Keratinocyte (primary cell): ENCODE measurements around the gene NPLOC4. TPM values are rescaled to one million over a fixed set of nuclear protein-coding genes. Genes with fewer than 3 reads are reported as not detected.

Experiments
- DNase-seq: peaks from one replicate; pipeline ENCODE4 v3.0.0-alpha.2; 2011; ENCODE audit warnings: low read depth, missing footprints, low spot score
- FAIRE-seq: peaks from 2 replicates; lab custom pipeline; 2011; peaks lifted over from hg19 to GRCh38; lab: Jason Lieb, UNC
- H2AFZ ChIP-seq: 2 replicates; pipeline ENCODE4 v1.6.0; 2012; ENCODE audit warnings: low read length, control low read depth, inconsistent platforms; ENCODE audit not compliant: control insufficient read depth
- H3K27ac ChIP-seq: 2 replicates; pipeline ENCODE4 v1.5.1; 2011; ENCODE audit warnings: low read length; ENCODE audit not compliant: control insufficient read depth, insufficient read depth
- H3K27me3 ChIP-seq: 3 replicates; pipeline ENCODE4 v1.6.0; 2011; ENCODE audit warnings: low read length; ENCODE audit not compliant: control insufficient read depth, insufficient read depth; ENCODE audit errors: extremely low read depth
- H3K36me3 ChIP-seq, 2 experiments: 2 replicates in 1 of 2; 3 replicates in 1 of 2; pipeline ENCODE4 v1.5.1; 2011; ENCODE audit warnings: low read length in 2 of 2, mild to moderate bottlenecking in 1 of 2; ENCODE audit not compliant: control insufficient read depth in 2 of 2, insufficient read depth in 2 of 2; ENCODE audit errors: extremely low read depth in 1 of 2
- H3K4me1 ChIP-seq: 3 replicates; pipeline ENCODE4 v1.5.1; 2011; ENCODE audit warnings: low read length; ENCODE audit not compliant: control insufficient read depth, insufficient read depth; ENCODE audit errors: extremely low read depth
- H3K4me2 ChIP-seq: 3 replicates; pipeline ENCODE4 v1.6.0; 2011; ENCODE audit warnings: low read depth, low read length; ENCODE audit not compliant: control insufficient read depth, insufficient read depth; ENCODE audit errors: extremely low read depth
- H3K4me3 ChIP-seq, 3 experiments: fragments of 200-600 bp in 1 of 3; sonication (generic) in 1 of 3; 2 replicates in 2 of 3; 3 replicates in 1 of 3; pipeline ENCODE4 v1.5.1; 2011 to 2016; ENCODE audit warnings: low read length in 3 of 3, mild to moderate bottlenecking in 3 of 3, control low read depth in 2 of 3, inconsistent platforms in 1 of 3, low read depth in 1 of 3, mixed read lengths in 1 of 3, mixed run types in 1 of 3, moderate library complexity in 1 of 3; ENCODE audit not compliant: control insufficient read depth in 2 of 3, insufficient read depth in 2 of 3; ENCODE audit errors: extremely low read depth in 1 of 3
- H3K79me2 ChIP-seq: 2 replicates; pipeline ENCODE4 v1.6.0; 2012; ENCODE audit warnings: low read length; ENCODE audit not compliant: control insufficient read depth, insufficient read depth
- H3K9ac ChIP-seq: 3 replicates; pipeline ENCODE4 v1.6.0; 2011; ENCODE audit warnings: low read length; ENCODE audit not compliant: control insufficient read depth, insufficient read depth; ENCODE audit errors: extremely low read depth
- H3K9me1 ChIP-seq: 3 replicates; pipeline ENCODE4 v1.6.0; 2011; ENCODE audit warnings: low read length; ENCODE audit not compliant: control insufficient read depth, insufficient read depth; ENCODE audit errors: extremely low read depth
- H3K9me3 ChIP-seq: 2 replicates; pipeline ENCODE4 v1.5.1; 2012; ENCODE audit warnings: low read depth, low read length; ENCODE audit not compliant: control insufficient read depth
- H4K20me1 ChIP-seq: 3 replicates; pipeline ENCODE4 v1.6.0; 2011; ENCODE audit warnings: low read length; ENCODE audit not compliant: control insufficient read depth, insufficient read depth; ENCODE audit errors: extremely low read depth
- CTCF ChIP-seq, 3 experiments: IDR thresholded peaks in 1 of 3; conservative IDR thresholded peaks in 1 of 3; optimal IDR thresholded peaks in 1 of 3; 2 replicates in 2 of 3; 3 replicates in 1 of 3; pipeline versions ENCODE3 to v1.5.1; 2011; ENCODE audit warnings: low read length in 3 of 3, mild to moderate bottlenecking in 3 of 3, moderate library complexity in 2 of 3, control low read depth in 1 of 3, inconsistent platforms in 1 of 3; ENCODE audit not compliant: insufficient read depth in 2 of 3; ENCODE audit errors: extremely low read depth in 1 of 3
- EZH2 ChIP-seq: IDR thresholded peaks from one replicate; pipeline ENCODE4 v1.6.1; 2012; ENCODE audit warnings: inconsistent platforms, mild to moderate bottlenecking, low read length, moderate library complexity
- dilution Hi-C: fragments of 300-500 bp; cut with MboI; formaldehyde crosslinking; loops from one replicate; pipeline ENCODE4 v1.7.0; 2020; ENCODE audit warnings: low sequenced_read_pairs; ENCODE audit not compliant: extremely low pct_ligation_motif_present
- polyA plus RNA-seq, 5 experiments: library from polyadenylated mRNA; depleted of rRNA in 3 of 5; stranded (reverse) in 3 of 5; stranded (forward) in 1 of 5; unstranded in 1 of 5; fragments of >200 nt; gene quantifications; 1 replicate in 1 of 5; 2 replicates in 3 of 5; 3 replicates in 1 of 5; pipeline versions ENCODE4 v1.2.1 to v1.2.3, GENCODE V29; 2011 to 2012; ENCODE audit warnings: missing spikeins in 2 of 5, low read depth in 1 of 5, low replicate concordance in 1 of 5

Gene NPLOC4
- polyA plus RNA-seq, 1 donor (not counting 4 experiments of a cell fraction or from before 2014, with no cell fraction given), result 64.0 TPM

GRCh38 chr17:81672954-81673353, 36.0 kb upstream of the NPLOC4 start:
- TF ChIP-seq CTCF (optimal IDR thresholded peaks at IDR 0.05 in 1 of 3, IDR thresholded peaks at IDR 0.05 in 1 of 3, conservative IDR thresholded peaks at IDR 0.05 in 1 of 3; ENCODE audit: extremely low read depth in 1 of 3, insufficient read depth in 2 of 3, low read length in 3 of 3), result no peak
- no peak for TF ChIP-seq EZH2
- Histone ChIP-seq H3K27me3 (no peaks in the 10 kb centered on the region), H3K9me3 (no peaks in the 10 kb centered on the region), H3K4me1 (peaks cover 11% of the 10 kb centered on the region), H4K20me1 (no peaks in the 10 kb centered on the region), H2AFZ (no peak overlapping the region), H3K4me2 (no peak overlapping the region), H3K4me3 (no peak overlapping the region), H3K79me2 (peaks cover 24% of the 10 kb centered on the region), H3K36me3 (peaks cover 38 to 44% of the 10 kb centered on the region in 2 experiments), H3K9ac (no peak overlapping the region), H3K27ac (no peak overlapping the region), H3K9me1 (no peaks in the 10 kb centered on the region)
- FAIRE-seq, result no peak
- no peak for DNase-seq
- dilution Hi-C loops, result no loop called here

GRCh38 chr17:81672504-81672903, 35.6 kb upstream of the NPLOC4 start:
- dilution Hi-C loops, result no loop called here
- Histone ChIP-seq H3K36me3 (peaks cover 38 to 44% of the 10 kb centered on the region in 2 experiments), H3K9me3 (no peaks in the 10 kb centered on the region), H3K27ac (no peak overlapping the region), H3K4me3 (no peak overlapping the region), H3K9ac (no peak overlapping the region), H3K4me1 (peaks cover 15% of the 10 kb centered on the region), H3K4me2 (no peak overlapping the region), H3K9me1 (no peaks in the 10 kb centered on the region), H4K20me1 (no peaks in the 10 kb centered on the region), H2AFZ (no peak overlapping the region), H3K79me2 (peaks cover 28% of the 10 kb centered on the region), H3K27me3 (no peaks in the 10 kb centered on the region)
- TF ChIP-seq EZH2, result no peak
- TF ChIP-seq CTCF (optimal IDR thresholded peaks at IDR 0.05 in 1 of 3, IDR thresholded peaks at IDR 0.05 in 1 of 3, conservative IDR thresholded peaks at IDR 0.05 in 1 of 3; ENCODE audit: extremely low read depth in 1 of 3, insufficient read depth in 2 of 3, low read length in 3 of 3), result no peak
- no peak for FAIRE-seq
- no peak for DNase-seq
